Measurements from ENCODE around the gene UBL4A.

GRCh38 chrX:154502989-154503388 lies 16.6 kb upstream of the UBL4A start:
- TF ChIP-seq CTCF (IDR thresholded peaks at IDR 0.05; ENCODE audit: insufficient read depth, low read length) (no peak), POLR2AphosphoS5 (IDR thresholded peaks at IDR 0.05; ENCODE audit: low read depth) (no peak), GABPA (IDR thresholded peaks at IDR 0.05; ENCODE audit: low read depth) (no peak), SPI1 (IDR thresholded peaks at IDR 0.05; ENCODE audit: borderline replicate concordance, low read depth) (no peak)
